ENCODE measurements around the gene KLC3. TPM values are rescaled to one million over a fixed set of nuclear protein-coding genes. Genes with fewer than 3 reads are reported as not detected.

KLC3 gene
- total RNA-seq, 2 donors from 2014 or later, result not detected

GRCh38 chr19:45336696-45337251 lies 3.8 kb upstream of the KLC3 start:
- Histone ChIP-seq H3K27me3 (no peaks in the 10 kb centered on the region), H3K36me3 (no peaks in the 10 kb centered on the region), H3K4me3 (no peak overlapping the region), H3K4me1 (no peaks in the 10 kb centered on the region), H3K27ac (no peak overlapping the region), H3K9me3 (no peaks in the 10 kb centered on the region), H3K9ac (ENCODE audit: low read depth in 2 of 2, low read length in 2 of 2) (no peak overlapping the region)
- intact Hi-C loops (cut with DNase I), result no loop called here
- TF ChIP-seq CTCF (IDR thresholded peaks at IDR 0.05), result no peak
- DNase-seq, result no peak

- H3K9ac ChIP-seq (ENCODE audit: low read depth in 2 of 2, low read length in 2 of 2), result no peak overlapping the region
These were observed 921 bp upstream of the KLC3 start for GRCh38 chr19:45339629-45340028.

GRCh38 chr19:45340899-45341453 lies 426 bp downstream of the KLC3 start:
- H3K27me3 ChIP-seq, result peaks cover 8% of the 10 kb centered on the region
- H3K9ac ChIP-seq (ENCODE audit: low read depth in 2 of 2, low read length in 2 of 2), result no peak overlapping the region
- intact Hi-C loops (cut with DNase I), result no loop called here
- TF ChIP-seq CTCF (IDR thresholded peaks at IDR 0.05), result no peak
- no peak for DNase-seq
- peak overlapping the region; percentile 15 for H3K4me3 ChIP-seq
- no peaks in the 10 kb centered on the region for H3K9me3 ChIP-seq
- no peaks in the 10 kb centered on the region for H3K4me1 ChIP-seq
- H3K27ac ChIP-seq, result no peak overlapping the region
- no peaks in the 10 kb centered on the region for H3K36me3 ChIP-seq

More at GRCh38 chr19:45339629-45340028, 921 bp upstream of the KLC3 start:
- Histone ChIP-seq H3K4me3 (no peak overlapping the region), H3K27ac (no peak overlapping the region), H3K9me3 (no peaks in the 10 kb centered on the region), H3K27me3 (no peaks in the 10 kb centered on the region), H3K36me3 (no peaks in the 10 kb centered on the region), H3K4me1 (no peaks in the 10 kb centered on the region)
- intact Hi-C loops (cut with DNase I), result no loop called here
- no peak for TF ChIP-seq CTCF (IDR thresholded peaks at IDR 0.05)
- no peak for DNase-seq

- intact Hi-C loops (cut with DNase I), result no loop called here
- H3K9ac ChIP-seq (ENCODE audit: low read depth in 2 of 2, low read length in 2 of 2), result no peak overlapping the region
- H3K27me3 ChIP-seq, result peaks cover 8% of the 10 kb centered on the region
- H3K27ac ChIP-seq, result no peak overlapping the region
- TF ChIP-seq CTCF (IDR thresholded peaks at IDR 0.05), result no peak
- no peak overlapping the region for H3K4me3 ChIP-seq
- H3K9me3 ChIP-seq, result no peaks in the 10 kb centered on the region
- no peaks in the 10 kb centered on the region for H3K36me3 ChIP-seq
- H3K4me1 ChIP-seq, result no peaks in the 10 kb centered on the region
- DNase-seq, result no peak
These were observed 2.4 kb downstream of the KLC3 start for GRCh38 chr19:45342911-45343310.

GRCh38 chr19:45344621-45345505 lies 4.3 kb downstream of the KLC3 start:
- Histone ChIP-seq H3K9ac (ENCODE audit: low read depth in 2 of 2, low read length in 2 of 2) (no peak overlapping the region), H3K27me3 (peaks cover 8% of the 10 kb centered on the region), H3K9me3 (no peaks in the 10 kb centered on the region), H3K36me3 (no peaks in the 10 kb centered on the region), H3K4me3 (no peak overlapping the region), H3K27ac (no peak overlapping the region), H3K4me1 (no peaks in the 10 kb centered on the region)
- TF ChIP-seq CTCF (IDR thresholded peaks at IDR 0.05), result no peak
- no peak for DNase-seq
- intact Hi-C loops (cut with DNase I), result no loop called here

All from colonic mucosa (tissue), 4 donors.